Memory B cell (primary cell): ENCODE measurements around the gene TMTC1.

Experiments used
- ATAC-seq: fragments of 150-1000 bp; cut with Tn5 transposase; 2 replicates; pipeline ENCODE4 v1.10.0; 2021; ENCODE audit warnings: low read depth, mild to moderate bottlenecking, moderate library complexity
- DNase-seq, 2 donors: peaks; one replicate each; pipeline ENCODE4 v3.0.0; 2022; ENCODE audit warnings: low spot score in 2 of 2
- H3K27ac Mint-ChIP-seq: one replicate; pipeline ENCODE4 v1.8.0; 2022; ENCODE audit warnings: mild to moderate bottlenecking, moderate library complexity, mixed read lengths
- H3K27me3 Mint-ChIP-seq: one replicate; pipeline ENCODE4 v1.8.0; 2022; ENCODE audit warnings: mixed read lengths
- H3K36me3 Mint-ChIP-seq: one replicate; pipeline ENCODE4 v1.8.0; 2022; ENCODE audit warnings: mild to moderate bottlenecking, mixed read lengths
- H3K4me1 Mint-ChIP-seq: one replicate; pipeline ENCODE4 v1.8.0; 2022; ENCODE audit warnings: mixed read lengths
- H3K4me3 Mint-ChIP-seq: one replicate; pipeline ENCODE4 v1.8.0; 2022; ENCODE audit warnings: mild to moderate bottlenecking, moderate library complexity, mixed read lengths
- H3K9me3 Mint-ChIP-seq: one replicate; pipeline ENCODE4 v1.8.0; 2022; ENCODE audit warnings: mixed read lengths

Gene TMTC1

GRCh38 chr12:29725587-29726320 is 58.0 kb downstream of the TMTC1 start:
- DNase-seq, result no peak
- H3K27me3 Mint-ChIP-seq, result peaks cover 4% of the 10 kb centered on the region
- H3K9me3 Mint-ChIP-seq, result peaks cover 2% of the 10 kb centered on the region
- H3K36me3 Mint-ChIP-seq, result peaks cover 2% of the 10 kb centered on the region
- no peak for ATAC-seq
- H3K4me1 Mint-ChIP-seq, result peaks cover 3% of the 10 kb centered on the region
- no peak overlapping the region for H3K4me3 Mint-ChIP-seq
- H3K27ac Mint-ChIP-seq, result no peak overlapping the region

DNA sequence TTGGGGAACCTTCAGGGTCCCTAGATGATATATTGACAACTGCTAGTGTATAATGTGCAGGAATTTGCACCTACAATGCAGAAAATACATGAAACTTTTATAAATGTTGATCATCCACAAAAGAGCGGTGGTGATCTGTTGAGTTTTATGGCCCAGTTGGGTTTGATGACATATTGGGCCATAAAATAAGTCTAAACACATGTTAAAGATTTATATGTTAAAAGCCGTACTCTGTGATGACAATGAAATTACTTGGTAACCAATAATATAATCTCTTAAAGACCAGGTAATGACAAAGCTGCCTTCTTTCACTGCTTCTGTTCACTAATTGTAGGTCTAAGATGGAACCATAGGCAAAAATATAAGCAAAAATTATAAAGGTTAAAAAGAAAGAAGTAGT is 61.6 kb downstream of the TMTC1 start:
- no peak overlapping the region for H3K27ac Mint-ChIP-seq
- H3K27me3 Mint-ChIP-seq, result no peaks in the 10 kb centered on the region
- ATAC-seq (no peak), DNase-seq (no peak)
- no peaks in the 10 kb centered on the region for H3K9me3 Mint-ChIP-seq
- no peak overlapping the region for H3K4me3 Mint-ChIP-seq
- H3K4me1 Mint-ChIP-seq, result no peaks in the 10 kb centered on the region
- H3K36me3 Mint-ChIP-seq, result no peaks in the 10 kb centered on the region

DNA sequence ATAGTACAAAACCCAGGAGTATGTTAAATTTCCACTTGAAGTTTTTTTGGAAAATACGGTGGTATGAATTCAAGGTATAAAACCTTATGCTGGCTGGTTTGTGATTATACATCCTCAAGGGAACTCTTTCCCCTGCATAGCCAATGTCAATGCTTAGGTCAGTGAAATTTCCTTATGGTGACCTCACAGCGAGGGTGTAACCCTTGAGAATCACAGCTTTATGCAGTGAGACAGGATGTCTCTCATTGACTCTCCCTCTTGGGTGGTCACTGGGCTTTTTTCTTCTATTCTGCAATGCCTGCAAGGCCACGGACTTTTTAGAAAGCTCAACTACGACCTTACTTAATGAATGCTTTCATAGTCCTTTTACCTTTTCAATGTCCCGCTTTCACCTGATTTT is 64.4 kb downstream of the TMTC1 start:
- no peaks in the 10 kb centered on the region for H3K36me3 Mint-ChIP-seq
- H3K9me3 Mint-ChIP-seq, result no peaks in the 10 kb centered on the region
- DNase-seq (no peak), ATAC-seq (no peak)
- no peaks in the 10 kb centered on the region for H3K4me1 Mint-ChIP-seq
- no peak overlapping the region for H3K27ac Mint-ChIP-seq
- no peaks in the 10 kb centered on the region for H3K27me3 Mint-ChIP-seq
- no peak overlapping the region for H3K4me3 Mint-ChIP-seq

GRCh38 chr12:29717540-29718100 is 66.1 kb downstream of the TMTC1 start:
- ATAC-seq (no peak), DNase-seq (no peak)
- no peak overlapping the region for H3K27ac Mint-ChIP-seq
- H3K4me1 Mint-ChIP-seq, result no peaks in the 10 kb centered on the region
- H3K4me3 Mint-ChIP-seq, result no peak overlapping the region
- H3K9me3 Mint-ChIP-seq, result no peaks in the 10 kb centered on the region
- peaks cover 1% of the 10 kb centered on the region for H3K27me3 Mint-ChIP-seq
- H3K36me3 Mint-ChIP-seq, result no peaks in the 10 kb centered on the region

DNA sequence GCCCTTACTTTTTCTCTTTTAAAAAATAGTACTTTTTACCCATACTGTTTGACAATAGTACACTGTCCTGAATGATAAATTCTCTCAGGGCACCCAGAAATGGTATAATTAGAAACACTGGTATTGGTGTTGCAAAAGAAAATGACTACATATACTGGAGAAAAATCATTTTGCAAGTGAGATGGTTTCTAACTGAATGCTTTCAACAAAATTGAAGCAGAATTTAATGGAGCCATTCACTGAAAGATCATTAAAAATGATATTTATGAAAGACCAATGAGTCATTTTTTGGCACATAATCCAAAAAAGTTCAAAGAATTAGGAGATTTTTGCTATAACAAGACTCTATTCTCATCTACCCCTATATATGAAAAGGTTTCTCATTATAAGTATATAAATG is 68.8 kb downstream of the TMTC1 start:
- no peak overlapping the region for H3K4me3 Mint-ChIP-seq
- no peaks in the 10 kb centered on the region for H3K36me3 Mint-ChIP-seq
- ATAC-seq (no peak), DNase-seq (no peak)
- H3K4me1 Mint-ChIP-seq, result no peaks in the 10 kb centered on the region
- H3K27ac Mint-ChIP-seq, result no peak overlapping the region
- H3K27me3 Mint-ChIP-seq, result peaks cover 1% of the 10 kb centered on the region
- peaks cover 2% of the 10 kb centered on the region for H3K9me3 Mint-ChIP-seq

DNA sequence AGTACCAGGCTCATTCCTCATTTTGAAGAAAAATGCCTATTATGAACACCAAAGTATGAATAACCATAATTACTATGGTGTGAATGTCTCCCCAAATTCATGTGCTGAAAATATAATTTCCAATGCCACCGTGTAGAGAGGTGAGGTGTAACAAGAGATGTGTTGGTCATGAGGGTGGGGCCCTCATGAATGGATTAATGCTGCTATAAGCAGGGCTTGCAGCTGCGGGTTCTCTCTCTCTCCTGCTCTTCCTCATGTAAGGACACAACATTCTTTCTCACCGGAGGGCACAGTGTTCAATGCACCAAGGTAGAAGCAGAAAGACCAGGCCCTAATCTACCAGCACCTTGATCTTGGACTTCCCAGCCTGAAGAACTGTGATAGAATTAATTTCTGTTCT is 70.0 kb downstream of the TMTC1 start:
- DNase-seq (no peak), ATAC-seq (no peak)
- Mint-ChIP-seq H3K4me3 (no peak overlapping the region), H3K4me1 (no peaks in the 10 kb centered on the region), H3K27ac (no peak overlapping the region), H3K27me3 (peaks cover 1% of the 10 kb centered on the region), H3K36me3 (no peaks in the 10 kb centered on the region), H3K9me3 (peaks cover 2% of the 10 kb centered on the region)

DNA sequence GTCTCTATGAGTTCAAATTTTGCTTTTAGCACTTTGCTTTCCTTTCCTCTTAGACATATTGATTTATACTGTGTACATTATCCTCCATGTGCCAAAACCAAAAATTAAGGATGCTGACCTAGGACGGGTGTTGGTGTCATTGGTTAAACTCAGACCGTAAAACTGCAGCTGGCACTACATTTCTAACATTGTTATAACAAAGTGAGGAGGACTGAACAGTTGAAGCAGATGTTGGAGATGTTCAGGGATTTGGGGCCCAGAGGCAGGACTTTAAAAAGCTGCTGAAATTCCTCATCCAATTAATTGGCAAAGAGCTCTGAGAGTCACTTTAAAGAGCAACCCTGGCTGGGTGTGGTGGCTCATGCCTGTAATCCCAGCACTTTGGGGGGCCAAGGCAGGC is 72.4 kb downstream of the TMTC1 start:
- H3K4me3 Mint-ChIP-seq, result no peak overlapping the region
- H3K36me3 Mint-ChIP-seq, result no peaks in the 10 kb centered on the region
- H3K27me3 Mint-ChIP-seq, result peaks cover 1% of the 10 kb centered on the region
- DNase-seq, result no peak
- ATAC-seq, result no peak
- no peak overlapping the region for H3K27ac Mint-ChIP-seq
- no peaks in the 10 kb centered on the region for H3K4me1 Mint-ChIP-seq
- peaks cover 2% of the 10 kb centered on the region for H3K9me3 Mint-ChIP-seq

- no peaks in the 10 kb centered on the region for H3K4me1 Mint-ChIP-seq
- H3K36me3 Mint-ChIP-seq, result no peaks in the 10 kb centered on the region
- no peak overlapping the region for H3K27ac Mint-ChIP-seq
- H3K27me3 Mint-ChIP-seq, result peaks cover 1% of the 10 kb centered on the region
- no peak for ATAC-seq
- peaks cover 2% of the 10 kb centered on the region for H3K9me3 Mint-ChIP-seq
- no peak overlapping the region for H3K4me3 Mint-ChIP-seq
- no peak for DNase-seq
These were observed 73.6 kb downstream of the TMTC1 start for GRCh38 chr12:29710104-29710503.

GRCh38 chr12:29709496-29710040 is 74.2 kb downstream of the TMTC1 start:
- H3K9me3 Mint-ChIP-seq, result peaks cover 2% of the 10 kb centered on the region
- no peak overlapping the region for H3K4me3 Mint-ChIP-seq
- no peak overlapping the region for H3K27ac Mint-ChIP-seq
- DNase-seq, result no peak
- H3K27me3 Mint-ChIP-seq, result peaks cover 1% of the 10 kb centered on the region
- H3K4me1 Mint-ChIP-seq, result no peaks in the 10 kb centered on the region
- H3K36me3 Mint-ChIP-seq, result no peaks in the 10 kb centered on the region
- no peak for ATAC-seq

- Mint-ChIP-seq H3K36me3 (no peaks in the 10 kb centered on the region), H3K9me3 (peaks cover 2% of the 10 kb centered on the region), H3K27me3 (peaks cover 1% of the 10 kb centered on the region), H3K27ac (no peak overlapping the region), H3K4me3 (no peak overlapping the region), H3K4me1 (no peaks in the 10 kb centered on the region)
- DNase-seq (no peak), ATAC-seq (no peak)
These were observed 74.7 kb downstream of the TMTC1 start for GRCh38 chr12:29709054-29709453.

DNA sequence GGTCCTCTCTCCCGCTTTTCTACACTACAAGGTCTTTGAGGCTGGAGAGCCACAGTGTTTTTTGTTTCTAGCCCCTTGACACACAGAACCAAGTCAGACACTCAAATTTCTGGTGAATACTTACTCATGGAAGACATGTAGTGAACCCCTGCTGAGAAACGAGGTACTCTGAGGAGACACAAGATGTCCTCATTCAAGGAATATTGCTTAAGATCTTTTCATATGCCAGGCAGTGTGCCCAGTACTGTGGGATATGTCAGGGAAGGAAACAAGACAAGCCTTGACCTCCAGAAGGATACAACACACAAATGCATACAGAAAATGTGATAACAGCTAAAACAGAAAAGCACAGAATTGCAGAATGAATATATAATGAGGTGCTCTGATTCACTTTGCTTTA is 75.9 kb downstream of the TMTC1 start:
- DNase-seq, result no peak
- no peaks in the 10 kb centered on the region for H3K27me3 Mint-ChIP-seq
- no peak overlapping the region for H3K27ac Mint-ChIP-seq
- H3K9me3 Mint-ChIP-seq, result peaks cover 2% of the 10 kb centered on the region
- no peak for ATAC-seq
- H3K36me3 Mint-ChIP-seq, result no peaks in the 10 kb centered on the region
- H3K4me3 Mint-ChIP-seq, result no peak overlapping the region
- H3K4me1 Mint-ChIP-seq, result no peaks in the 10 kb centered on the region

DNA sequence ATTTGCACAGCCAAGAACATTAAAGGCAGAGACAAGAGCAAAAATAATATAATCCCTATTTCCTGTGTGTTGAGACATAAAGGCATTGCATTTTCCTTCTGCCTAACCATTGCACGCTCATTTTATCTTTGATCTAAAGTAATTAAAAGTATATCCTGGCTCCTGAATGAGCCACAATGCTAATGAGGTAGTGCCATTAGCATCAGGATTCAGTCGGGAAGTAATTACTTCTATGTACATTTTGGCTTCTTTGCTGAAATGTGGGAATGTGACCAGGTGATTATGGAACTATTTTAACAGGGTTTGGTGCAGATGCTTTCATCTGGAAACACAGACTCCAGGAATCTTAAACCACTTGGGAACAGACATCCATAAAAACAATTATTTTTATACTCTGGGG is 77.4 kb downstream of the TMTC1 start:
- Mint-ChIP-seq H3K36me3 (no peaks in the 10 kb centered on the region), H3K4me1 (no peaks in the 10 kb centered on the region), H3K27me3 (no peaks in the 10 kb centered on the region), H3K9me3 (no peaks in the 10 kb centered on the region), H3K27ac (no peak overlapping the region), H3K4me3 (no peak overlapping the region)
- ATAC-seq, result no peak
- DNase-seq, result no peak

- Mint-ChIP-seq H3K9me3 (no peaks in the 10 kb centered on the region), H3K4me3 (no peak overlapping the region), H3K4me1 (no peaks in the 10 kb centered on the region), H3K27ac (no peak overlapping the region), H3K27me3 (no peaks in the 10 kb centered on the region), H3K36me3 (no peaks in the 10 kb centered on the region)
- DNase-seq, result no peak
- no peak for ATAC-seq
These were observed 80.2 kb downstream of the TMTC1 start for GRCh38 chr12:29703528-29703927.

- H3K36me3 Mint-ChIP-seq, result no peaks in the 10 kb centered on the region
- no peak overlapping the region for H3K4me3 Mint-ChIP-seq
- H3K4me1 Mint-ChIP-seq, result no peaks in the 10 kb centered on the region
- H3K27ac Mint-ChIP-seq, result no peak overlapping the region
- DNase-seq (no peak), ATAC-seq (no peak)
- H3K9me3 Mint-ChIP-seq, result no peaks in the 10 kb centered on the region
- no peaks in the 10 kb centered on the region for H3K27me3 Mint-ChIP-seq
These were observed 80.8 kb downstream of the TMTC1 start for GRCh38 chr12:29702972-29703371.

DNA sequence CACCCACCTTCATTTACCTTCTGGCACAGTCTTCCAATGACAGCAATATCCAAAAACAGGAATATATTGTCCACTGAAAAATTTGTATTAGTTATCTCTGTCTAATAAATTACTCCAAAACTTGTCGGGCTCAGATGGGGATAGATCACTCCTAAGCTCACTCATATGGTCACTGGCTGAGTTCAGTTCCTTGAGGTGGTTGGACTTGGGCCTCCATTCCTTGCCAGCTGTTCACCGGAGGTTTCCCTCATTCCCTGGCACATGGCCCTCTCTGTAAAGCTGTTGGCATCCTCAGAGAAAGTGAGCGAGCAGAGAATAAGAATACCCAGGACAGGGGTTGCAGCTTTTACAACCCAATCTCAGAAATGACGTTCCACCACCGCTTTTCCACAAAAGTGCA is 81.5 kb downstream of the TMTC1 start:
- no peak overlapping the region for H3K4me3 Mint-ChIP-seq
- no peak for ATAC-seq
- no peak for DNase-seq
- no peaks in the 10 kb centered on the region for H3K4me1 Mint-ChIP-seq
- no peaks in the 10 kb centered on the region for H3K36me3 Mint-ChIP-seq
- no peak overlapping the region for H3K27ac Mint-ChIP-seq
- H3K27me3 Mint-ChIP-seq, result no peaks in the 10 kb centered on the region
- H3K9me3 Mint-ChIP-seq, result no peaks in the 10 kb centered on the region
